ENCODE data around the gene SCARB1.

DNA sequence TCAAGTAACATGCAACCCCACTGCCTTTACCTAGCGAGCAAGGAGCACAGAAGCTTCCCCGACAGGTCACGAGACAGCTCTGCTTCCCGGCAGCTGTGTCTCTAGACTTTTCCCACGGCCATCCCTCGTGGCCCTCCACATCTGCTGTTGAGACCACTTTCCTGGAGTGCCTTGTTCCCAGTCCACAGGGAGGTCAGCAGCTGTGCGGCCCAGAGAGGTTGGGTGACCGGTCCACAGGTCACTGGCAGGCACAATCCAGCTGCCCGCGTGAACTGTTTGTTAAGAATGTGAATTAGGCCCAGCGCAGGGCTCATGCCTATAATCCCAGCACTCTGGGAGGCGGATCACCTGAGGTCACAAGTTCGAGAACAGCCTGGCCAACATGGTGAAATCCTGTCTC is 71.5 kb downstream of the SCARB1 start:
- TF ChIP-seq TAF1 (IDR thresholded peaks at IDR 0.05; ENCODE audit: low read depth) (no peak), TEAD4 (IDR thresholded peaks at IDR 0.05) (no peak), EGR1 (IDR thresholded peaks at IDR 0.05) (no peak)
- TF ChIP-seq, protein P1, sequence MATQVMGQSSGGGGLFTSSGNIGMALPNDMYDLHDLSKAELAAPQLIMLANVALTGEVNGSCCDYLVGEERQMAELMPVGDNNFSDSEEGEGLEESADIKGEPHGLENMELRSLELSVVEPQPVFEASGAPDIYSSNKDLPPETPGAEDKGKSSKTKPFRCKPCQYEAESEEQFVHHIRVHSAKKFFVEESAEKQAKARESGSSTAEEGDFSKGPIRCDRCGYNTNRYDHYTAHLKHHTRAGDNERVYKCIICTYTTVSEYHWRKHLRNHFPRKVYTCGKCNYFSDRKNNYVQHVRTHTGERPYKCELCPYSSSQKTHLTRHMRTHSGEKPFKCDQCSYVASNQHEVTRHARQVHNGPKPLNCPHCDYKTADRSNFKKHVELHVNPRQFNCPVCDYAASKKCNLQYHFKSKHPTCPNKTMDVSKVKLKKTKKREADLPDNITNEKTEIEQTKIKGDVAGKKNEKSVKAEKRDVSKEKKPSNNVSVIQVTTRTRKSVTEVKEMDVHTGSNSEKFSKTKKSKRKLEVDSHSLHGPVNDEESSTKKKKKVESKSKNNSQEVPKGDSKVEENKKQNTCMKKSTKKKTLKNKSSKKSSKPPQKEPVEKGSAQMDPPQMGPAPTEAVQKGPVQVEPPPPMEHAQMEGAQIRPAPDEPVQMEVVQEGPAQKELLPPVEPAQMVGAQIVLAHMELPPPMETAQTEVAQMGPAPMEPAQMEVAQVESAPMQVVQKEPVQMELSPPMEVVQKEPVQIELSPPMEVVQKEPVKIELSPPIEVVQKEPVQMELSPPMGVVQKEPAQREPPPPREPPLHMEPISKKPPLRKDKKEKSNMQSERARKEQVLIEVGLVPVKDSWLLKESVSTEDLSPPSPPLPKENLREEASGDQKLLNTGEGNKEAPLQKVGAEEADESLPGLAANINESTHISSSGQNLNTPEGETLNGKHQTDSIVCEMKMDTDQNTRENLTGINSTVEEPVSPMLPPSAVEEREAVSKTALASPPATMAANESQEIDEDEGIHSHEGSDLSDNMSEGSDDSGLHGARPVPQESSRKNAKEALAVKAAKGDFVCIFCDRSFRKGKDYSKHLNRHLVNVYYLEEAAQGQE (IDR thresholded peaks at IDR 0.05; ENCODE audit: low read depth) = no peak

Data from Ishikawa (cell line).